Mucosa of rectum (tissue), 2 donors: ENCODE measurements around the gene ARMH2.
"Not testable (repeated sequence)": the region's sequence is repeated elsewhere in the genome, so short reads cannot be mapped to it uniquely, and the experiment has no call there.

ENCODE experiments used
- H3K27ac ChIP-seq, 2 donors: one replicate each; pipeline ENCODE4 v1.7.0; 2013; ENCODE audit warnings: inconsistent platforms in 2 of 2, low read depth in 2 of 2, low read length in 2 of 2
- H3K27me3 ChIP-seq, 2 donors: one replicate each; pipeline ENCODE4 v1.7.0; 2013; ENCODE audit warnings: low read length in 2 of 2; ENCODE audit not compliant: control insufficient read depth in 2 of 2, insufficient read depth in 2 of 2
- H3K36me3 ChIP-seq, 2 donors: one replicate each; pipeline ENCODE4 v1.7.0; 2013; ENCODE audit warnings: low read length in 2 of 2; ENCODE audit not compliant: control insufficient read depth in 2 of 2, insufficient read depth in 2 of 2
- H3K4me1 ChIP-seq, 2 donors: one replicate each; pipeline ENCODE4 v1.7.0; 2013; ENCODE audit warnings: low read length in 2 of 2, mild to moderate bottlenecking in 1 of 2; ENCODE audit not compliant: control insufficient read depth in 2 of 2, insufficient read depth in 2 of 2
- H3K4me3 ChIP-seq, 2 donors: one replicate each; pipeline ENCODE4 v1.7.0; 2013; ENCODE audit warnings: low read length in 2 of 2
- H3K9ac ChIP-seq, 2 donors: one replicate each; pipeline ENCODE4 v1.7.0; 2013; ENCODE audit warnings: low read length in 2 of 2, low read depth in 1 of 2, mild to moderate bottlenecking in 1 of 2
- H3K9me3 ChIP-seq, 2 donors: one replicate each; pipeline ENCODE4 v1.7.0; 2013; ENCODE audit warnings: low read length in 2 of 2; ENCODE audit not compliant: control insufficient read depth in 2 of 2
- donor health status: healthy.
- donor health status: Normal muscosa, but diverticular disease.

The ARMH2 gene

GRCh38 chr6:24754378-24754777, 44.3 kb downstream of the ARMH2 start:
- H3K27ac ChIP-seq, result not testable (repeated sequence)

DNA sequence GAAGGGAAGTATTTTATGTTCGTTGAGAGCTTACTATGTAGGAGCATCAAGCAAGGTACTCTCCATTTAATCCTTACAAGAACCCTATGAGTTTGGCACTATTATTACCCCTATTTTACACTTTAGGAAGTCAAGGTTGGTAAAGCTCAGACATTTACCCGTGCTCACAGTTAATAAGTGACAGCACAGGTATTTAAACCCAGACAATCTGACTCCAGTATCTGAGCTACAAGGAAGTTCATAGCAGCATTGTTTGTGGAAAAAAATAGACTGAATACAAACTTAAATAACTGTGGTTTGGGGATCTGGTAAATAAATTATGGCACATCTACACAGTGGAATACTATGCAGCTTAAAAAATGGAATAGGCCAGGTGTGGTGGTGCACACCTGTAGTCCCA, 45.2 kb downstream of the ARMH2 start:
- H3K36me3 ChIP-seq, result no peaks in the 10 kb centered on the region
- H3K27ac ChIP-seq, result no peak overlapping the region
- no peaks in the 10 kb centered on the region for H3K4me1 ChIP-seq
- no peak overlapping the region for H3K4me3 ChIP-seq
- H3K27me3 ChIP-seq, result no peaks in the 10 kb centered on the region
- H3K9ac ChIP-seq, result no peak overlapping the region
- H3K9me3 ChIP-seq, result no peaks in the 10 kb centered on the region

More at GRCh38 chr6:24754378-24754777, 44.3 kb downstream of the ARMH2 start:
- H3K27me3 ChIP-seq, H3K36me3 ChIP-seq, H3K9me3 ChIP-seq, H3K9ac ChIP-seq, H3K4me1 ChIP-seq, H3K4me3 ChIP-seq: not testable (repeated sequence)

DNA sequence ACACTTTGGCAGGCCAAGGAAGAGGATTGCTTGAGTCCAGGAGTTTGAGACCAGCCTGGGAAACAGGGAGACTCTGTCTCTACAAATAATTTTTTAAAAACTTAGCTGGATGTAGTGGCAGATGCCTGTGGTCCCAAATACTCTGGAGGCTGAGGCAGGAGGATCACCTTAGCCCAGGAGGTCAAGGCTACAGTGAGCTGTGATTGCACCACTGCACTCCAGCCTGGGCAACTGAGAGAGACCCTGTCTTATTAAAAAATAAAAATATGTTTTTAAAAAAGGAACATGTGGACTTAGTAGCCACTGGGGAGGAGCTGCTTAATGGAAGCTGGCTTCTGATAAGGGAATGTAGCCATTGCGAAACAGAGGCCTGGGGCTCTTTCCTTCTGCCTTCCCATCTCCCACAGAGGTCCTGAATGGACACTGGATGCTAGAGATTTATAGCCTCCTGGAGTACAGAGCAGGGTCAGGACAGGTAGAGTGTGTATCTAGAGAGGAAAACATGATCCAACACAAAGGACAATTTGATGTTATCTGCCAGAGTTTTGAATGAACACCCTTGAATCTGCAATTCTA, 45.7 kb downstream of the ARMH2 start:
- Histone ChIP-seq H3K9ac (no peak overlapping the region), H3K27ac (no peak overlapping the region)

GRCh38 chr6:24752503-24752902, 46.2 kb downstream of the ARMH2 start:
- Histone ChIP-seq H3K9me3 (no peaks in the 10 kb centered on the region), H3K36me3 (no peaks in the 10 kb centered on the region), H3K4me3 (no peak overlapping the region), H3K27ac (no peak overlapping the region), H3K4me1 (no peaks in the 10 kb centered on the region), H3K27me3 (no peaks in the 10 kb centered on the region), H3K9ac (no peak overlapping the region)

More for the DNA sequence above, 45.7 kb downstream of the ARMH2 start:
- Histone ChIP-seq H3K4me3 (no peak overlapping the region), H3K9me3 (no peaks in the 10 kb centered on the region), H3K27me3 (no peaks in the 10 kb centered on the region), H3K4me1 (no peaks in the 10 kb centered on the region), H3K36me3 (no peaks in the 10 kb centered on the region)

DNA sequence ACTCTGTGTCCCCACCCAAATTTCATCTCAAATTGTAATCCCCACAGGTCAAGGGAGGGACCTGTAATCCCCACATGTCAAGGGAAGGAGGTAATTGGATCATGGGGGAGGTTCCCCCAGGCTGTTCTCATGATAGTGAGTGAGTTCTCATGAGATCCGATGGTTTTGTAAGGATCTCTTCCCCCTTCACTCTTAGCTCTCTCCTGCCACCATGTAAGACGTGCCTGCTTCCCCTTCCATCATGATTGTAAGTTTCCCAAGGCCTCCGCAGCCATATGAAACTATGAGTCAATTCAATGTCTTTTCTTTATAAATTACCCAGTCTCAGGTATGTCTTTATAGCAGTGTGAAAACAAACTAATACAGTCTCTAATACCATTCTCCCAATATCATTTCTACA, 47.8 kb downstream of the ARMH2 start:
- not testable (repeated sequence) for H3K27me3 ChIP-seq, H3K27ac ChIP-seq, H3K4me3 ChIP-seq, H3K9me3 ChIP-seq, H3K4me1 ChIP-seq, H3K9ac ChIP-seq, H3K36me3 ChIP-seq

GRCh38 chr6:24749297-24749696, 49.4 kb downstream of the ARMH2 start:
- H3K4me3 ChIP-seq, result no peak overlapping the region
- no peaks in the 10 kb centered on the region for H3K36me3 ChIP-seq
- H3K27ac ChIP-seq, result no peak overlapping the region
- H3K9me3 ChIP-seq, result no peaks in the 10 kb centered on the region
- no peak overlapping the region for H3K9ac ChIP-seq
- no peaks in the 10 kb centered on the region for H3K4me1 ChIP-seq
- H3K27me3 ChIP-seq, result no peaks in the 10 kb centered on the region
